Neural crest cell (in vitro differentiated cells): Measurements from ENCODE around the gene SYK. TPM values are rescaled to one million over a fixed set of nuclear protein-coding genes. Genes with fewer than 3 reads are reported as not detected.

Experiments used
- DNase-seq: peaks from one replicate; pipeline ENCODE4 v3.0.0; 2021; ENCODE audit warnings: low read depth, mixed read lengths, low spot score
- H3K27ac Mint-ChIP-seq: one replicate; pipeline ENCODE4 v1.8.0; 2021; ENCODE audit warnings: mild to moderate bottlenecking, mixed read lengths; ENCODE audit not compliant: unreplicated experiment
- H3K27me3 Mint-ChIP-seq: 2 replicates; pipeline ENCODE4 v1.8.0; 2021; ENCODE audit warnings: low read depth, mild to moderate bottlenecking, mixed read lengths
- H3K36me3 Mint-ChIP-seq: 2 replicates; pipeline ENCODE4 v1.8.0; 2021; ENCODE audit warnings: low read depth, mild to moderate bottlenecking, mixed read lengths
- H3K4me1 Mint-ChIP-seq: 2 replicates; pipeline ENCODE4 v1.8.0; 2021; ENCODE audit warnings: mixed read lengths
- H3K4me3 Mint-ChIP-seq: one replicate; pipeline ENCODE4 v1.8.0; 2021; ENCODE audit warnings: mild to moderate bottlenecking, mixed read lengths
- H3K9me3 Mint-ChIP-seq: 2 replicates; pipeline ENCODE4 v1.8.0; 2021; ENCODE audit warnings: mixed read lengths
- CTCF ChIP-seq: fragments of 200-600 bp; sonication (generic); conservative IDR thresholded peaks from 2 replicates; pipeline ENCODE4 v1.5.0; 2021; ENCODE audit warnings: antibody characterized with exemption, mild to moderate bottlenecking
- total RNA-seq: library from RNA; stranded (reverse); gene quantifications from 2 replicates; pipeline ENCODE4 v1.2.1, GENCODE V29; 2021

SYK gene
- total RNA-seq, 1 donor from 2014 or later: 0.98 TPM

- Mint-ChIP-seq H3K27me3 (peaks cover 7% of the 10 kb centered on the region), H3K4me1 (peaks cover 6% of the 10 kb centered on the region), H3K4me3 (no peak overlapping the region), H3K36me3 (peaks cover 4% of the 10 kb centered on the region), H3K27ac (no peak overlapping the region), H3K9me3 (peaks cover 6% of the 10 kb centered on the region)
- TF ChIP-seq CTCF: no peak
- DNase-seq: no peak
Measured at GRCh38 chr9:90830051-90830450, 28.4 kb downstream of the SYK start.

GRCh38 chr9:90830977-90831376, 29.4 kb downstream of the SYK start:
- Mint-ChIP-seq H3K27ac (no peak overlapping the region), H3K27me3 (peaks cover 3% of the 10 kb centered on the region), H3K36me3 (no peaks in the 10 kb centered on the region), H3K4me1 (peaks cover 6% of the 10 kb centered on the region), H3K4me3 (no peak overlapping the region), H3K9me3 (peaks cover 2% of the 10 kb centered on the region)
- no peak for TF ChIP-seq CTCF
- no peak for DNase-seq

- Mint-ChIP-seq H3K4me1 (peaks cover 6% of the 10 kb centered on the region), H3K4me3 (no peak overlapping the region), H3K9me3 (peaks cover 2% of the 10 kb centered on the region), H3K27me3 (no peaks in the 10 kb centered on the region), H3K36me3 (no peaks in the 10 kb centered on the region), H3K27ac (no peak overlapping the region)
- no peak for DNase-seq
- no peak for TF ChIP-seq CTCF
Measured at GRCh38 chr9:90832261-90832660, 30.6 kb downstream of the SYK start.

GRCh38 chr9:90834828-90835595, 33.4 kb downstream of the SYK start:
- no peaks in the 10 kb centered on the region for H3K36me3 Mint-ChIP-seq
- H3K4me3 Mint-ChIP-seq: no peak overlapping the region
- TF ChIP-seq CTCF: no peak
- no peak for DNase-seq
- peaks cover 2% of the 10 kb centered on the region for H3K9me3 Mint-ChIP-seq
- H3K4me1 Mint-ChIP-seq: peaks cover 11% of the 10 kb centered on the region
- H3K27ac Mint-ChIP-seq: no peak overlapping the region
- no peaks in the 10 kb centered on the region for H3K27me3 Mint-ChIP-seq

- H3K4me3 Mint-ChIP-seq: no peak overlapping the region
- H3K36me3 Mint-ChIP-seq: no peaks in the 10 kb centered on the region
- no peaks in the 10 kb centered on the region for H3K27me3 Mint-ChIP-seq
- H3K4me1 Mint-ChIP-seq: peaks cover 6% of the 10 kb centered on the region
- no peak overlapping the region for H3K27ac Mint-ChIP-seq
- DNase-seq: no peak
- peaks cover 2% of the 10 kb centered on the region for H3K9me3 Mint-ChIP-seq
- TF ChIP-seq CTCF: no peak
Measured at GRCh38 chr9:90836411-90837080, 34.9 kb downstream of the SYK start.
